Measurements from ENCODE around the gene IMPDH2.

The IMPDH2 gene

GRCh38 chr3:48979451-48979850 is 49.7 kb downstream of the IMPDH2 start:
- no peaks in the 10 kb centered on the region for H3K27me3 ChIP-seq (ENCODE audit: insufficient read depth, poor library complexity, severe bottlenecking)
- TF ChIP-seq, protein P1, sequence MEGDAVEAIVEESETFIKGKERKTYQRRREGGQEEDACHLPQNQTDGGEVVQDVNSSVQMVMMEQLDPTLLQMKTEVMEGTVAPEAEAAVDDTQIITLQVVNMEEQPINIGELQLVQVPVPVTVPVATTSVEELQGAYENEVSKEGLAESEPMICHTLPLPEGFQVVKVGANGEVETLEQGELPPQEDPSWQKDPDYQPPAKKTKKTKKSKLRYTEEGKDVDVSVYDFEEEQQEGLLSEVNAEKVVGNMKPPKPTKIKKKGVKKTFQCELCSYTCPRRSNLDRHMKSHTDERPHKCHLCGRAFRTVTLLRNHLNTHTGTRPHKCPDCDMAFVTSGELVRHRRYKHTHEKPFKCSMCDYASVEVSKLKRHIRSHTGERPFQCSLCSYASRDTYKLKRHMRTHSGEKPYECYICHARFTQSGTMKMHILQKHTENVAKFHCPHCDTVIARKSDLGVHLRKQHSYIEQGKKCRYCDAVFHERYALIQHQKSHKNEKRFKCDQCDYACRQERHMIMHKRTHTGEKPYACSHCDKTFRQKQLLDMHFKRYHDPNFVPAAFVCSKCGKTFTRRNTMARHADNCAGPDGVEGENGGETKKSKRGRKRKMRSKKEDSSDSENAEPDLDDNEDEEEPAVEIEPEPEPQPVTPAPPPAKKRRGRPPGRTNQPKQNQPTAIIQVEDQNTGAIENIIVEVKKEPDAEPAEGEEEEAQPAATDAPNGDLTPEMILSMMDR (IDR thresholded peaks at IDR 0.05; ENCODE audit: poor library complexity, severe bottlenecking), result no peak
- peaks cover 84% of the 10 kb centered on the region for H3K36me3 ChIP-seq (ENCODE audit: low read depth)
- no peak for DNase-seq (ENCODE audit: low spot score)
- H3K4me1 ChIP-seq (ENCODE audit: insufficient read depth, poor library complexity, severe bottlenecking), result no peaks in the 10 kb centered on the region
- no peak for ATAC-seq (ENCODE audit: low read depth)
- H3K27ac ChIP-seq (ENCODE audit: poor library complexity, severe bottlenecking), result no peak overlapping the region
- H3K4me3 ChIP-seq (ENCODE audit: severe bottlenecking), result no peak overlapping the region
- H3K9me3 ChIP-seq (ENCODE audit: severe bottlenecking), result no peaks in the 10 kb centered on the region

Measured in RWPE2 (cell line).